HepG2 (cell line): ENCODE data around the gene PCBD2. TPM values are rescaled to one million over a fixed set of nuclear protein-coding genes. Genes with fewer than 3 reads are reported as not detected.

Experiments used
- ATAC-seq: fragments of 200-7000 bp; cut with Tn5 transposase; 3 replicates; pipeline ENCODE4 v1.9.1; 2020; ENCODE audit warnings: mild to moderate bottlenecking, moderate library complexity
- BruUV-seq: library from RNA; stranded (reverse); fragments of 400-500 nt; replicated peaks from 2 replicates; lab custom pipeline; 2021; lab: Mats Ljungman, UMichigan
- CTCF ChIA-PET: fragments of 300-600 bp; formaldehyde crosslinking; extraction: SDS; loops from one replicate; lab custom pipeline; 2021; ENCODE audit warnings: low total read pairs, inconsistent platforms, low intra/inter-chr PET ratio; lab: Yijun Ruan, JAX
- POLR2A ChIA-PET: fragments of 350-600 bp; sonication (Branson Sonifier 250); formaldehyde crosslinking; loops from one replicate; lab custom pipeline; 2020; ENCODE audit warnings: antibody characterized with exemption, inconsistent platforms; lab: Yijun Ruan, JAX
- DNase-seq: peaks from one replicate; pipeline ENCODE4 v3.0.0-alpha.2; 2015; ENCODE audit warnings: low spot score
- FAIRE-seq: peaks from 3 replicates; lab custom pipeline; 2011; peaks lifted over from hg19 to GRCh38; lab: Jason Lieb, UNC
- H2AFZ ChIP-seq: one replicate; pipeline ENCODE4 v1.6.1; 2011; ENCODE audit warnings: low read length, inconsistent platforms
- H3K27ac ChIP-seq: fragments of 300-600 bp; 3 replicates; pipeline ENCODE4 v1.8.0; 2011; ENCODE audit warnings: mixed run types, mild to moderate bottlenecking, mixed read lengths, low read length, inconsistent platforms; ENCODE audit not compliant: insufficient read depth; ENCODE audit errors: extremely low read length
- H3K27me3 ChIP-seq, 2 experiments: fragments of 200-600 bp in 1 of 2; 2 replicates in 1 of 2; 3 replicates in 1 of 2; pipeline versions ENCODE4 v1.6.0 to v1.8.0; 2011; ENCODE audit warnings: low read length in 2 of 2, mild to moderate bottlenecking in 2 of 2, moderate library complexity in 2 of 2, inconsistent platforms in 1 of 2; ENCODE audit not compliant: insufficient read depth in 2 of 2, control insufficient read depth in 1 of 2
- H3K36me3 ChIP-seq, 2 experiments: fragments of 200-600 bp in 1 of 2; replicated peaks in 1 of 2; 2 replicates in 1 of 2; 3 replicates in 1 of 2; pipeline versions ENCODE4 v1.5.1 to v1.8.0; 2011; ENCODE audit warnings: low read length in 2 of 2, inconsistent platforms in 1 of 2; ENCODE audit not compliant: insufficient read depth in 2 of 2, control insufficient read depth in 1 of 2
- H3K4me1 ChIP-seq: 2 replicates; pipeline ENCODE4 v1.5.1; 2012; ENCODE audit warnings: low read length, inconsistent platforms; ENCODE audit not compliant: insufficient read depth
- H3K4me2 ChIP-seq: 2 replicates; pipeline ENCODE4 v1.6.0; 2011; ENCODE audit warnings: low read depth, low read length, inconsistent platforms
- H3K4me3 ChIP-seq, 3 experiments: fragments of 200-600 bp in 1 of 3; sonication (generic), shearing (Covaris generic) in 1 of 3; replicated peaks in 1 of 3; 2 replicates each; pipeline ENCODE4 v1.5.1; 2011 to 2016; ENCODE audit warnings: low read length in 3 of 3, inconsistent platforms in 2 of 3, low read depth in 2 of 3, mild to moderate bottlenecking in 2 of 3, control low read depth in 1 of 3, mixed read lengths in 1 of 3; ENCODE audit not compliant: insufficient read depth in 1 of 3
- H3K79me2 ChIP-seq: one replicate; pipeline ENCODE4 v1.6.1; 2011; ENCODE audit warnings: low read length, inconsistent platforms; ENCODE audit not compliant: insufficient read depth
- H3K9ac ChIP-seq: 2 replicates; pipeline ENCODE4 v1.6.0; 2011; ENCODE audit warnings: mild to moderate bottlenecking, low read depth, low read length, inconsistent platforms; ENCODE audit not compliant: insufficient read depth
- H3K9me3 ChIP-seq: 2 replicates; pipeline ENCODE4 v1.5.1; 2012; ENCODE audit warnings: mild to moderate bottlenecking, low read length
- H4K20me1 ChIP-seq: 2 replicates; pipeline ENCODE4 v1.6.0; 2011; ENCODE audit warnings: inconsistent platforms, mild to moderate bottlenecking, low read length, moderate library complexity; ENCODE audit not compliant: insufficient read depth
- NFKB2 ChIP-seq: sonication (generic); formaldehyde crosslinking; IDR thresholded peaks from 2 replicates; pipeline ENCODE4 v1.4.0; 2020; ENCODE audit warnings: missing genetic modification reagents, borderline replicate concordance
- TBX2 ChIP-seq: sonication (generic); formaldehyde crosslinking; IDR thresholded peaks from 2 replicates; pipeline ENCODE4 v1.5.0; 2020; ENCODE audit warnings: missing genetic modification reagents, mild to moderate bottlenecking, borderline replicate concordance
- ZBTB10 ChIP-seq: sonication (generic); formaldehyde crosslinking; IDR thresholded peaks from 2 replicates; pipeline ENCODE4 v1.4.0; 2020; ENCODE audit warnings: missing genetic modification reagents, borderline replicate concordance
- ZNF780A ChIP-seq: sonication (generic); formaldehyde crosslinking; IDR thresholded peaks from 2 replicates; pipeline ENCODE4 v1.8.0; 2022; ENCODE audit warnings: mild to moderate bottlenecking, missing genetic modification reagents, moderate library complexity
- WGBS: methylation state at CpG from one replicate; pipeline ENCODE4 v1.1.6; 2017; ENCODE audit warnings: low lambda C conversion rate; 5-methylcytosine and 5-hydroxymethylcytosine counted together
- in situ Hi-C: cut with HindIII; loops from 2 replicates; pipeline ENCODE4 v1.10.0; 2017; ENCODE audit warnings: low pct_unique_long_range_greater_than_20kb; ENCODE audit not compliant: extremely low pct_ligation_motif_present
- intact Hi-C: fragments of 100-400 bp; cut with micrococcal nuclease; formaldehyde crosslinking; loops from one replicate; pipeline ENCODE4 v1.10.0; 2022; ENCODE audit not compliant: unreplicated experiment
- polyA plus RNA-seq, 8 experiments: library from polyadenylated mRNA; depleted of rRNA in 3 of 8; stranded (reverse) in 7 of 8; unstranded in 1 of 8; fragments of >200 nt; fragmentation: Illumina TruSeq in 4 of 8; extraction: Trizol in 4 of 8; gene quantifications; 2 replicates each; pipeline versions ENCODE4 v1.2.1 to v1.2.3, GENCODE V29; 2011 to 2016; ENCODE audit warnings: low read depth in 4 of 8, missing spikeins in 1 of 8, mixed read lengths in 1 of 8; ENCODE audit not compliant: insufficient read depth in 1 of 8
- total RNA-seq, 5 experiments: library from RNA; depleted of rRNA; stranded (reverse); fragments of >200 nt; fragmentation: Illumina TruSeq; extraction: Trizol; gene quantifications; 2 replicates each; pipeline ENCODE4 v1.2.3, GENCODE V29; 2016; ENCODE audit warnings: low read depth in 1 of 5
- TF ChIP-seq, protein P1 (sequence below): sonication (generic); formaldehyde crosslinking; IDR thresholded peaks from 2 replicates; pipeline ENCODE4 v1.4.0; 2020; ENCODE audit warnings: missing genetic modification reagents, borderline replicate concordance
- TF ChIP-seq, protein P2 (sequence below): sonication (generic); formaldehyde crosslinking; IDR thresholded peaks from 2 replicates; pipeline ENCODE4 v1.4.0; 2020; ENCODE audit warnings: missing genetic modification reagents

Gene PCBD2
- total and polyA plus RNA-seq, 2 of the 13 experiments (the other 11 are each of a cell fraction or from before 2014, with no cell fraction given), result 5.5 to 12.0 TPM

DNA sequence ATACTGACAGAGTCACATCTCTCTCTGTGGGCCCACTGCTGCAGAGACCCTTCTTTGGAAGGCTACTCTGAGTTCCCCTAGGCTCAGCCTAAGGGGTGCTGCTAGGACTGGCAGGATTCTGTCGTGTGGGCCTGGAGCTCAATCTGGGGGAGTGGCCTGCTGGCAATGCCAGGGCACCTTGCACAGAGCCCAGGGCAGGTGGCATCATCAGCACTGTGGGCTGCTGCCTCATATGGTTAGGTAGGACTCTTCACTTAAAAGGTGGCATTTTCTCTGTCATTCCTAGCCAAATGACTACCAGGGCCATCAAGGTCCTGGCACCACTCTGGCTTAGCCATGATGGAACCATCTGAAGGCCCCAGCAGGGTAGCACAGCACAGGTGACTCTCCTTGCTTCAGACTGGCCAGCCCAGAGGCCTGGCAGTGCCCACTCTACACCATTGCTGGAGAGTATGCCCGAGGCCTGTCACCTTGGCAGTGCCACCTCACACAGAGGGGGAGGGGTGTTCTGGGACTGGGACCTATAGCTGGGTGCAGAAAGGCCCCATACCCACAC lies 107.2 kb downstream of the PCBD2 start:
- H3K4me3 ChIP-seq, result no peak overlapping the region
- no peak overlapping the region for H2AFZ ChIP-seq
- no peaks in the 10 kb centered on the region for H4K20me1 ChIP-seq
- FAIRE-seq (no peak), ATAC-seq (no peak), DNase-seq (no peak)
- H3K9ac ChIP-seq, result no peak overlapping the region
- H3K4me2 ChIP-seq, result no peak overlapping the region
- 78% methylated on average over 1 of the region's 2 CpGs for WGBS
- CTCF ChIA-PET, result interaction anchor here (1.6 to 3.7 kb wide), 2 partner anchors 179 to 192 kb away, joined by 8 to 18 read pairs; no protein-coding TSS in a partner anchor
- H3K79me2 ChIP-seq, result no peaks in the 10 kb centered on the region
- in situ Hi-C loops, result no loop called here
- peaks cover 14% of the 10 kb centered on the region for H3K4me1 ChIP-seq
- POLR2A ChIA-PET, result no interaction called here
- intact Hi-C loops, result loop anchor here (5.0 kb wide), 1 partner anchor 180 kb away; no protein-coding TSS in a partner anchor
- no peaks in the 10 kb centered on the region for H3K36me3 ChIP-seq
- H3K9me3 ChIP-seq, result no peaks in the 10 kb centered on the region
- no peak overlapping the region for H3K27ac ChIP-seq
- H3K27me3 ChIP-seq, result no peaks in the 10 kb centered on the region
- no TSS peak for BruUV-seq
- TF ChIP-seq, protein P1, sequence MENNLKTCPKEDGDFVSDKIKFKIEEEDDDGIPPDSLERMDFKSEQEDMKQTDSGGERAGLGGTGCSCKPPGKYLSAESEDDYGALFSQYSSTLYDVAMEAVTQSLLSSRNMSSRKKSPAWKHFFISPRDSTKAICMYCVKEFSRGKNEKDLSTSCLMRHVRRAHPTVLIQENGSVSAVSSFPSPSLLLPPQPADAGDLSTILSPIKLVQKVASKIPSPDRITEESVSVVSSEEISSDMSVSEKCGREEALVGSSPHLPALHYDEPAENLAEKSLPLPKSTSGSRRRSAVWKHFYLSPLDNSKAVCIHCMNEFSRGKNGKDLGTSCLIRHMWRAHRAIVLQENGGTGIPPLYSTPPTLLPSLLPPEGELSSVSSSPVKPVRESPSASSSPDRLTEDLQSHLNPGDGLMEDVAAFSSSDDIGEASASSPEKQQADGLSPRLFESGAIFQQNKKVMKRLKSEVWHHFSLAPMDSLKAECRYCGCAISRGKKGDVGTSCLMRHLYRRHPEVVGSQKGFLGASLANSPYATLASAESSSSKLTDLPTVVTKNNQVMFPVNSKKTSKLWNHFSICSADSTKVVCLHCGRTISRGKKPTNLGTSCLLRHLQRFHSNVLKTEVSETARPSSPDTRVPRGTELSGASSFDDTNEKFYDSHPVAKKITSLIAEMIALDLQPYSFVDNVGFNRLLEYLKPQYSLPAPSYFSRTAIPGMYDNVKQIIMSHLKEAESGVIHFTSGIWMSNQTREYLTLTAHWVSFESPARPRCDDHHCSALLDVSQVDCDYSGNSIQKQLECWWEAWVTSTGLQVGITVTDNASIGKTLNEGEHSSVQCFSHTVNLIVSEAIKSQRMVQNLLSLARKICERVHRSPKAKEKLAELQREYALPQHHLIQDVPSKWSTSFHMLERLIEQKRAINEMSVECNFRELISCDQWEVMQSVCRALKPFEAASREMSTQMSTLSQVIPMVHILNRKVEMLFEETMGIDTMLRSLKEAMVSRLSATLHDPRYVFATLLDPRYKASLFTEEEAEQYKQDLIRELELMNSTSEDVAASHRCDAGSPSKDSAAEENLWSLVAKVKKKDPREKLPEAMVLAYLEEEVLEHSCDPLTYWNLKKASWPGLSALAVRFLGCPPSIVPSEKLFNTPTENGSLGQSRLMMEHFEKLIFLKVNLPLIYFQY, result no peak
- TF ChIP-seq TBX2 (CRISPR knock-in tag), result no peak
- no peak for TF ChIP-seq ZBTB10 (CRISPR knock-in tag)
- no peak for TF ChIP-seq NFKB2 (CRISPR knock-in tag)
- TF ChIP-seq ZNF780A (CRISPR knock-in tag), result no peak
- TF ChIP-seq, protein P2, sequence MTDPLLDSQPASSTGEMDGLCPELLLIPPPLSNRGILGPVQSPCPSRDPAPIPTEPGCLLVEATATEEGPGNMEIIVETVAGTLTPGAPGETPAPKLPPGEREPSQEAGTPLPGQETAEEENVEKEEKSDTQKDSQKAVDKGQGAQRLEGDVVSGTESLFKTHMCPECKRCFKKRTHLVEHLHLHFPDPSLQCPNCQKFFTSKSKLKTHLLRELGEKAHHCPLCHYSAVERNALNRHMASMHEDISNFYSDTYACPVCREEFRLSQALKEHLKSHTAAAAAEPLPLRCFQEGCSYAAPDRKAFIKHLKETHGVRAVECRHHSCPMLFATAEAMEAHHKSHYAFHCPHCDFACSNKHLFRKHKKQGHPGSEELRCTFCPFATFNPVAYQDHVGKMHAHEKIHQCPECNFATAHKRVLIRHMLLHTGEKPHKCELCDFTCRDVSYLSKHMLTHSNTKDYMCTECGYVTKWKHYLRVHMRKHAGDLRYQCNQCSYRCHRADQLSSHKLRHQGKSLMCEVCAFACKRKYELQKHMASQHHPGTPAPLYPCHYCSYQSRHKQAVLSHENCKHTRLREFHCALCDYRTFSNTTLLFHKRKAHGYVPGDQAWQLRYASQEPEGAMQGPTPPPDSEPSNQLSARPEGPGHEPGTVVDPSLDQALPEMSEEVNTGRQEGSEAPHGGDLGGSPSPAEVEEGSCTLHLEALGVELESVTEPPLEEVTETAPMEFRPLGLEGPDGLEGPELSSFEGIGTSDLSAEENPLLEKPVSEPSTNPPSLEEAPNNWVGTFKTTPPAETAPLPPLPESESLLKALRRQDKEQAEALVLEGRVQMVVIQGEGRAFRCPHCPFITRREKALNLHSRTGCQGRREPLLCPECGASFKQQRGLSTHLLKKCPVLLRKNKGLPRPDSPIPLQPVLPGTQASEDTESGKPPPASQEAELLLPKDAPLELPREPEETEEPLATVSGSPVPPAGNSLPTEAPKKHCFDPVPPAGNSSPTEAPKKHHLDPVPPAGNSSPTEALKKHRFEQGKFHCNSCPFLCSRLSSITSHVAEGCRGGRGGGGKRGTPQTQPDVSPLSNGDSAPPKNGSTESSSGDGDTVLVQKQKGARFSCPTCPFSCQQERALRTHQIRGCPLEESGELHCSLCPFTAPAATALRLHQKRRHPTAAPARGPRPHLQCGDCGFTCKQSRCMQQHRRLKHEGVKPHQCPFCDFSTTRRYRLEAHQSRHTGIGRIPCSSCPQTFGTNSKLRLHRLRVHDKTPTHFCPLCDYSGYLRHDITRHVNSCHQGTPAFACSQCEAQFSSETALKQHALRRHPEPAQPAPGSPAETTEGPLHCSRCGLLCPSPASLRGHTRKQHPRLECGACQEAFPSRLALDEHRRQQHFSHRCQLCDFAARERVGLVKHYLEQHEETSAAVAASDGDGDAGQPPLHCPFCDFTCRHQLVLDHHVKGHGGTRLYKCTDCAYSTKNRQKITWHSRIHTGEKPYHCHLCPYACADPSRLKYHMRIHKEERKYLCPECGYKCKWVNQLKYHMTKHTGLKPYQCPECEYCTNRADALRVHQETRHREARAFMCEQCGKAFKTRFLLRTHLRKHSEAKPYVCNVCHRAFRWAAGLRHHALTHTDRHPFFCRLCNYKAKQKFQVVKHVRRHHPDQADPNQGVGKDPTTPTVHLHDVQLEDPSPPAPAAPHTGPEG, result no peak
